Progenitor cell of endocrine pancreas (in vitro differentiated cells): ENCODE measurements around the gene PTPN14. TPM values are rescaled to one million over a fixed set of nuclear protein-coding genes. Genes with fewer than 3 reads are reported as not detected.

Source experiments
- DNase-seq: peaks from one replicate; pipeline ENCODE4 v3.0.0; 2021; ENCODE audit warnings: low spot score; ENCODE audit not compliant: unreplicated experiment
- H3K27ac Mint-ChIP-seq: 2 replicates; pipeline ENCODE4 v1.8.0; 2021; ENCODE audit warnings: mild to moderate bottlenecking, moderate library complexity, mixed read lengths
- H3K27me3 Mint-ChIP-seq: 2 replicates; pipeline ENCODE4 v1.8.0; 2021; ENCODE audit warnings: mixed read lengths
- H3K36me3 Mint-ChIP-seq: 2 replicates; pipeline ENCODE4 v1.8.0; 2022; ENCODE audit warnings: mixed read lengths; ENCODE audit not compliant: insufficient read depth
- H3K4me1 Mint-ChIP-seq: 2 replicates; pipeline ENCODE4 v1.8.0; 2021; ENCODE audit warnings: low read depth, mixed read lengths
- H3K4me3 Mint-ChIP-seq: 2 replicates; pipeline ENCODE4 v1.8.0; 2021; ENCODE audit warnings: low read depth, mild to moderate bottlenecking, moderate library complexity, mixed read lengths
- H3K9me3 Mint-ChIP-seq: 2 replicates; pipeline ENCODE4 v1.8.0; 2021; ENCODE audit warnings: low read depth, mixed read lengths
- total RNA-seq: library from RNA; stranded (reverse); gene quantifications from 2 replicates; pipeline ENCODE4 v1.2.1, GENCODE V29; 2021
- TF ChIP-seq, protein P1 (sequence below): fragments of 200-600 bp; sonication (generic); IDR thresholded peaks from one replicate; pipeline ENCODE4 v1.5.0; 2021; ENCODE audit warnings: antibody characterized with exemption, mild to moderate bottlenecking; ENCODE audit not compliant: unreplicated experiment

Gene PTPN14
- total RNA-seq, 1 donor from 2014 or later: 37.0 TPM

DNA sequence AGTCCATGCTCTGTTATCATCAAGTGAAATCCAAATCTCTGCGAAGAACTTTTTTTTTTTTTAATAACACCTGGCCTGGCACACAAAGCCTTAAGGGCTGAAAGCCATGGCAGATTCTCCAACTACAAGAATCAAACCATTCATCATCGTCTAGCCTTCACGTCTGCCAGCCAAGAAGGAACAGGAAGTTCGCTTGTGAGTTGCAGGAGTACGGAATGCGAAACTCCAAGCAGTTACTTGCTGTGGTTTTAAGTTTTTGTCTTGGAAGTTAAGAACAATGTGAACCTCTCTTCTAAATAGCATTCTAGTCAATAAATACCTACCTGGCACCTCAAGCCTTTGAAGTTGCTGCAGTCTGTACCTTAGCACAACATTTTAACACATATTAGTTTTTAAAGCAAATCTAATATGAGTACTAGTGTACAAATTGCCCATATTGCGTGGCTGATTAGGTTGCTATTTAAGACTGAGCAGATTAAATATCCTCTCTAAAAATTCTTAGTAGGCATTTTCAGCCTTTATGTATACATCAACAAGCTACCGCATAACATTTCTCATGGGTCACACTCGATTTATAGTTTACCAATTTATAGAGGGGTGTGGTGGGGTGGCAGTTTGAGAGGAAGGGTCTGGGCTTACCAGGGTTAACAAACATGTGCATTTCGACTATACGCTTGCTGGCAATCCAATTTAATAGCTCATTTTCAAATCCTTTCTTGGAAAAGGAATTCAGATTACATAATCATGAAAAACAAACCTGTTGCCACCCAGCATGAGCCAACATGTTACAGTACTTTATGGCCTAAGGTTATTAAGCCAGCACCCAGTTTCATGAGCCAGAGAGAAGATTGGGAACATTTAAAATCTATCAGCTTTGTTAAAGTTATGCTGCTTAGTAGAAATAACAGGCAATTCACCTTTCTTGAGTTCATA is 22.2 kb upstream of the PTPN14 start:
- no peaks in the 10 kb centered on the region for H3K4me1 Mint-ChIP-seq
- H3K36me3 Mint-ChIP-seq: no peaks in the 10 kb centered on the region
- DNase-seq: no peak
- H3K9me3 Mint-ChIP-seq: peaks cover 11% of the 10 kb centered on the region
- H3K27me3 Mint-ChIP-seq: no peaks in the 10 kb centered on the region
- TF ChIP-seq, protein P1, sequence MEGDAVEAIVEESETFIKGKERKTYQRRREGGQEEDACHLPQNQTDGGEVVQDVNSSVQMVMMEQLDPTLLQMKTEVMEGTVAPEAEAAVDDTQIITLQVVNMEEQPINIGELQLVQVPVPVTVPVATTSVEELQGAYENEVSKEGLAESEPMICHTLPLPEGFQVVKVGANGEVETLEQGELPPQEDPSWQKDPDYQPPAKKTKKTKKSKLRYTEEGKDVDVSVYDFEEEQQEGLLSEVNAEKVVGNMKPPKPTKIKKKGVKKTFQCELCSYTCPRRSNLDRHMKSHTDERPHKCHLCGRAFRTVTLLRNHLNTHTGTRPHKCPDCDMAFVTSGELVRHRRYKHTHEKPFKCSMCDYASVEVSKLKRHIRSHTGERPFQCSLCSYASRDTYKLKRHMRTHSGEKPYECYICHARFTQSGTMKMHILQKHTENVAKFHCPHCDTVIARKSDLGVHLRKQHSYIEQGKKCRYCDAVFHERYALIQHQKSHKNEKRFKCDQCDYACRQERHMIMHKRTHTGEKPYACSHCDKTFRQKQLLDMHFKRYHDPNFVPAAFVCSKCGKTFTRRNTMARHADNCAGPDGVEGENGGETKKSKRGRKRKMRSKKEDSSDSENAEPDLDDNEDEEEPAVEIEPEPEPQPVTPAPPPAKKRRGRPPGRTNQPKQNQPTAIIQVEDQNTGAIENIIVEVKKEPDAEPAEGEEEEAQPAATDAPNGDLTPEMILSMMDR: no peak
- H3K27ac Mint-ChIP-seq: no peak overlapping the region
- no peak overlapping the region for H3K4me3 Mint-ChIP-seq

DNA sequence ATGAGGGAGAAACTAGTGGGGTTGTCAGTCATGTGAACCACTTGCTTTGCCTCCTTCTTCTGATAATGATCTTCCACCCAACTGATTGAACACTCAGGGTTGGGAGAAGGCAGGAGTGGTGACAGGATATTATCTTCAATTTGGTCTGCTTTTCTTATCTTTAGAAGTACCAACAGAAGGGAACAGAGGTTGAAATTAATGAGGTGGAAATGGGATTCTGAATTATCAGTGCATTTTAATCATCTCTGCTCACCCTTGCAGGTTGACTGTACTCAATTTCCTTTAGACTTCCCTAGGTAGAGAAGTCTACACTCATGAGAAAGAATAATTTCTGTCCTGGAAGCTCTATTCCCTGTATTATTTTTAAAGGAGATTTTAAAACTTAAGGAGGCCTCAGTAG is 19.9 kb upstream of the PTPN14 start:
- TF ChIP-seq, protein P1: no peak
- DNase-seq: no peak
- Mint-ChIP-seq H3K4me3 (no peak overlapping the region), H3K36me3 (no peaks in the 10 kb centered on the region), H3K27ac (no peak overlapping the region), H3K4me1 (no peaks in the 10 kb centered on the region), H3K27me3 (no peaks in the 10 kb centered on the region), H3K9me3 (peaks cover 6% of the 10 kb centered on the region)

DNA sequence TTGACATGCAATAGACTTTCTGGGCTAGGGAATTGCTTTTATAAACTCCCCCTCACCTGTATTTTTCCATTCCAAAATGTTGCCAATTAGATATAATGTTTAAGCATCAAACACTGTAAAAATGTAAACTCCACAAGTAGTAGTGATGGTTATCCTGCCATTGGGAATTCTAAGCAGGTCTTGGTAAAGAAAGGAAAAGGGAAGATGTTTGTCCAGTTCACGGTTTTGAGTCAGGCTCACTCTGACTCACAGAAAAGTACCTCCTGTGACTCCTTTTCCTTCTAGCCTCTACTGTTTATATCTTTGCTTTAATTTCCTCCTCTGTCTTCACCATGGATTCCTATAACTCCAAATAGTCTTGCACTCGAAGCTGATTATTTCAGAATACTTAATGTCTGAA is 19.0 kb upstream of the PTPN14 start:
- TF ChIP-seq, protein P1: no peak
- Mint-ChIP-seq H3K27me3 (no peaks in the 10 kb centered on the region), H3K4me1 (no peaks in the 10 kb centered on the region)

DNA sequence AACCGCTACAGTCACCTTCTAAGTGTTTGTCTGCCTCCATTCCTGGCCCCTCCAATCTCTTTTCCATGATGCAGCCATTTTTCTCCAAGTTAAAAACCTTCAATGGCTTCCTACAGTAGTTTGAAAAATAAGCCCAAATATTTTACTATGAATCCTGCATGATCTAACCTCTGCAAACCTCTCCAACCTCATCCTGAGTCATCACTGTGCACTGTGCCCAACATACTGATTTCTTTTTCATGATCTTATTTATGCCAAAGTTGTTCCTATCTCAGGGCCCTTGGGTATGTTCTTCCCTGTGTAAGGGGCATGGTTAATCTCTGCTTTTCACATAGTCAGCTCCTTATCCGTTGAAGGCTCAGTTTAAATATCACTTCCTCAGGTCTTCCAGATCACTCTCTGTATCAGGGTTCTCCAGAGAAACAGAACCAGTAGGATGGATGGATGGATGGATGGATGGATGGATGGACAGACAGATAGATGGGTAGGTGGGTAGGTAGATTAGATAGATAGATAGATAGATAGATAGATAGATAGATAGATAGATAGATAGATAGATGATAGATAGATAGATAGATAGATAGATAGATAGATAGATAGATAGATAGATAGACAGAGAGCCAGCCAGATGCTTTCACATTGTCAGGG is 18.1 kb upstream of the PTPN14 start:
- Mint-ChIP-seq H3K9me3 (no peaks in the 10 kb centered on the region), H3K4me3 (no peak overlapping the region), H3K27me3 (no peaks in the 10 kb centered on the region), H3K4me1 (no peaks in the 10 kb centered on the region), H3K36me3 (no peaks in the 10 kb centered on the region), H3K27ac (no peak overlapping the region)
- DNase-seq: no peak
- TF ChIP-seq, protein P1: no peak

More for the DNA sequence above, 19.0 kb upstream of the PTPN14 start:
- no peaks in the 10 kb centered on the region for H3K9me3 Mint-ChIP-seq
- no peak overlapping the region for H3K4me3 Mint-ChIP-seq
- DNase-seq: no peak
- no peaks in the 10 kb centered on the region for H3K36me3 Mint-ChIP-seq
- no peak overlapping the region for H3K27ac Mint-ChIP-seq

DNA sequence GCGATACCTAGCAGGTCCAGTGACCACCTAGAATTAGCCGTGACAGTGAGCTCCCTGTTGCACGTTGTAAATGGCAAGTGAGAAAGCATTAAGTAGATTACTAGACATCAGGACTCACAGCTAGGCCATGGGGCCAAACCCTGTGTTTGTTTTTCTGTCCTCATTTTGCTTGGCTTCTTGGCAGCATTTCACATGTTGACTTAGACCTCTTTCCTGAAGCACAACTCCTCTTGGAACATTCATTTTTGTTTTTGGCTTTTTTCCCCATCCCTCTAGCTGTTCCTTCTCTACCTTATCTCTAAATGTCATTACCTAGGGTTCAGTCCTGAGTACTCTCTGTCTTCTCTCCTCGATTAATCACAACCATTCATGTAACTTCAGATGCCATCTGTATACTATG is 16.9 kb upstream of the PTPN14 start:
- no peak overlapping the region for H3K4me3 Mint-ChIP-seq
- no peak overlapping the region for H3K27ac Mint-ChIP-seq
- no peak for DNase-seq
- no peaks in the 10 kb centered on the region for H3K27me3 Mint-ChIP-seq
- H3K4me1 Mint-ChIP-seq: no peaks in the 10 kb centered on the region
- no peaks in the 10 kb centered on the region for H3K9me3 Mint-ChIP-seq
- no peaks in the 10 kb centered on the region for H3K36me3 Mint-ChIP-seq
- TF ChIP-seq, protein P1: no peak
